ENCODE data around the gene GADD45A. TPM values are rescaled to one million over a fixed set of nuclear protein-coding genes. Genes with fewer than 3 reads are reported as not detected.

GADD45A gene
- polyA plus RNA-seq, 2 of the 4 experiments (the other 2 are of a cell fraction), result 36.0 to 44.7 TPM

GRCh38 chr1:67700692-67701410 is 15.8 kb downstream of the GADD45A start:
- POLR2A ChIA-PET, result interaction anchor here (1.1 to 2.0 kb wide), 2 partner anchors 15 to 49 kb away, joined by 4 to 19 read pairs; partner anchors contain the start of gene GADD45A
- no peak for FAIRE-seq

DNA sequence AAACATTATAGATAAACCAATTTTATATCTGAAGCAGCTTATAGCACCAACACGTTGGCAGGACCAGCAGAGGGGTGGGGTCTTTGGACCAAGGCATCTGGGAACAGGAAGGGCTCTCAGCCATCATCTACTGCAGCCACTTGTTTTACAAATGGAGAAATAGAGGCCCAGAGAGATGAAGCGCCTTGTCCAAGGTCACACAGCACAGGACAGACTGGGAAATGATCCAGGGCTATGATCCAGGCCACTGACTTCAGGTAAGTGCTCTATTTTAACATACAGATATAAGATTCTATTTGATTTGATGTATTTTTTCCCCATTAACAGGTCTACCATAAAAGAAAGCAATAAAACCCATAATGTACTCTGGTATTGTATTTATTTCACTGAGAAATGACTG is 16.9 kb downstream of the GADD45A start:
- ATAC-seq (no peak), FAIRE-seq (no peak), DNase-seq (ENCODE audit: low read depth in 1 of 2, low spot score in 1 of 2) (no peak)
- Histone ChIP-seq H3K4me1 (peaks cover 28% of the 10 kb centered on the region), H3K4me3 (no peak overlapping the region), H3K27ac (no peak overlapping the region; a peak in 1 of 6 replicates), H3K4me2 (peak overlapping the region; percentile 55; the same call in 1 of the 3 replicates), H3K9me3 (no peaks in the 10 kb centered on the region)
- POLR2A ChIA-PET, result no interaction called here
- WGBS (ENCODE audit: missing lambda C conversion rate), result 81% methylated on average over 2 of the region's 2 CpGs
- TF ChIP-seq POLR2AphosphoS2 (conservative IDR thresholded peaks at IDR 0.05; ENCODE audit: low read length), result no peak
- no peak for TF ChIP-seq KDM5A (IDR thresholded peaks at IDR 0.05)
- TF ChIP-seq EHMT2 (IDR thresholded peaks at IDR 0.05; ENCODE audit: low read depth), result no peak
- TF ChIP-seq PHF8 (IDR thresholded peaks at IDR 0.05; ENCODE audit: borderline replicate concordance, low read depth), result no peak
- no peak for TF ChIP-seq BHLHE40 (IDR thresholded peaks at IDR 0.05; ENCODE audit: low read depth, low read length)
- CTCF ChIA-PET, result interaction anchor here (1.2 kb wide), 1 partner anchor 15 kb away, joined by 3 read pairs; no protein-coding TSS in a partner anchor

More at GRCh38 chr1:67700692-67701410, 15.8 kb downstream of the GADD45A start:
- peak; percentile 59 to 79 for DNase-seq (ENCODE audit: low read depth in 1 of 2, low spot score in 1 of 2)
- ATAC-seq, result peak; percentile 90 to 92
- no peak overlapping the region for H3K4me3 ChIP-seq
- no peaks in the 10 kb centered on the region for H3K9me3 ChIP-seq
- peaks cover 28% of the 10 kb centered on the region for H3K4me1 ChIP-seq
- H3K27ac ChIP-seq, result peak overlapping the region; percentile 55 to 81
- TF ChIP-seq NFE2L2 (conservative IDR thresholded peaks at IDR 0.05; ENCODE audit: low read length), result no peak
- TF ChIP-seq NR3C1 (IDR thresholded peaks at IDR 0.05), result no peak
- peak; percentile 58; the same call in 1 of the 2 replicates for TF ChIP-seq GATA3 (IDR thresholded peaks at IDR 0.05; ENCODE audit: borderline replicate concordance)
- no peak for TF ChIP-seq MAZ (IDR thresholded peaks at IDR 0.05; ENCODE audit: borderline replicate concordance, low read depth, low read length)
- TF ChIP-seq EP300 (IDR thresholded peaks at IDR 0.05), result peak in 1 of 2 experiments; percentile 24; a peak in 1 of 5 replicates
- 0 out of 4 replicates have a peak, but pooled peaks of 1 of the 2 experiments have one; percentile 5 for TF ChIP-seq CEBPB (IDR thresholded peaks at IDR 0.05)
- no peak for TF ChIP-seq RNF2 (IDR thresholded peaks at IDR 0.05; ENCODE audit: borderline replicate concordance, low read depth)
- TF ChIP-seq HEYL (CRISPR knock-in tag; IDR thresholded peaks at IDR 0.05), result no peak
- TF ChIP-seq, protein P1, sequence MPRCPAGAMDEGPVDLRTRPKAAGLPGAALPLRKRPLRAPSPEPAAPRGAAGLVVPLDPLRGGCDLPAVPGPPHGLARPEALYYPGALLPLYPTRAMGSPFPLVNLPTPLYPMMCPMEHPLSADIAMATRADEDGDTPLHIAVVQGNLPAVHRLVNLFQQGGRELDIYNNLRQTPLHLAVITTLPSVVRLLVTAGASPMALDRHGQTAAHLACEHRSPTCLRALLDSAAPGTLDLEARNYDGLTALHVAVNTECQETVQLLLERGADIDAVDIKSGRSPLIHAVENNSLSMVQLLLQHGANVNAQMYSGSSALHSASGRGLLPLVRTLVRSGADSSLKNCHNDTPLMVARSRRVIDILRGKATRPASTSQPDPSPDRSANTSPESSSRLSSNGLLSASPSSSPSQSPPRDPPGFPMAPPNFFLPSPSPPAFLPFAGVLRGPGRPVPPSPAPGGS (IDR thresholded peaks at IDR 0.05), result no peak
- peak; percentile 8; the same call in 1 of the 3 replicates for TF ChIP-seq SMC3 (IDR thresholded peaks at IDR 0.05)
- TF ChIP-seq TP53 (CRISPR knock-in tag; IDR thresholded peaks at IDR 0.05), result no peak
- TF ChIP-seq MAFK (IDR thresholded peaks at IDR 0.05; ENCODE audit: partially characterized antibody), result no peak
- TF ChIP-seq HDAC2 (IDR thresholded peaks at IDR 0.05), result no peak
- TF ChIP-seq POLR2A (IDR thresholded peaks at IDR 0.05; ENCODE audit: low read length), result no peak
- no peak for TF ChIP-seq BHLHE40 (IDR thresholded peaks at IDR 0.05; ENCODE audit: low read depth, low read length)
- peak in 1 of 2 experiments; percentile 20; a peak in 1 of 5 replicates for TF ChIP-seq RAD21 (conservative IDR thresholded peaks at IDR 0.05 in 1 of 2, IDR thresholded peaks at IDR 0.05 in 1 of 2)
- TF ChIP-seq ZNF302 (CRISPR knock-in tag; IDR thresholded peaks at IDR 0.05), result no peak
- TF ChIP-seq, protein P2, sequence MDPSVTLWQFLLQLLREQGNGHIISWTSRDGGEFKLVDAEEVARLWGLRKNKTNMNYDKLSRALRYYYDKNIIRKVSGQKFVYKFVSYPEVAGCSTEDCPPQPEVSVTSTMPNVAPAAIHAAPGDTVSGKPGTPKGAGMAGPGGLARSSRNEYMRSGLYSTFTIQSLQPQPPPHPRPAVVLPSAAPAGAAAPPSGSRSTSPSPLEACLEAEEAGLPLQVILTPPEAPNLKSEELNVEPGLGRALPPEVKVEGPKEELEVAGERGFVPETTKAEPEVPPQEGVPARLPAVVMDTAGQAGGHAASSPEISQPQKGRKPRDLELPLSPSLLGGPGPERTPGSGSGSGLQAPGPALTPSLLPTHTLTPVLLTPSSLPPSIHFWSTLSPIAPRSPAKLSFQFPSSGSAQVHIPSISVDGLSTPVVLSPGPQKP (IDR thresholded peaks at IDR 0.05; ENCODE audit: low read depth, low read length), result no peak
- TF ChIP-seq REST (IDR thresholded peaks at IDR 0.05), result no peak
- peak; percentile 48 for TF ChIP-seq FOSL2 (IDR thresholded peaks at IDR 0.05)
- TF ChIP-seq FOSL2 (CRISPR knock-in tag; IDR thresholded peaks at IDR 0.05), result peak; percentile 74
- TF ChIP-seq, protein P3, sequence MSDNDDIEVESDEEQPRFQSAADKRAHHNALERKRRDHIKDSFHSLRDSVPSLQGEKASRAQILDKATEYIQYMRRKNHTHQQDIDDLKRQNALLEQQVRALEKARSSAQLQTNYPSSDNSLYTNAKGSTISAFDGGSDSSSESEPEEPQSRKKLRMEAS (IDR thresholded peaks at IDR 0.05), result no peak
- no peak for TF ChIP-seq KDM1A (IDR thresholded peaks at IDR 0.05; ENCODE audit: low read depth)
- 22% methylated on average over 8 of the region's 8 CpGs for WGBS (ENCODE audit: missing lambda C conversion rate)
- H3K4me2 ChIP-seq, result peak overlapping the region; percentile 55
- CTCF ChIA-PET, result interaction anchor here (0.5 to 1.3 kb wide), 4 partner anchors 14 to 488 kb away, joined by 3 to 6 read pairs (median 3); no protein-coding TSS in a partner anchor

Measured in A549 (cell line).